Thoracic aorta (tissue), 2 donors: Measurements from ENCODE around the gene SYN1. TPM values are rescaled to one million over a fixed set of nuclear protein-coding genes. Genes with fewer than 3 reads are reported as not detected.

Experiments
- ATAC-seq: fragments of 150-250 bp; one replicate; pipeline ENCODE4 v1.8.0; 2017; ENCODE audit warnings: low read depth; ENCODE audit not compliant: insufficient number of reproducible peaks, low FRiP score
- DNase-seq: peaks from one replicate; pipeline ENCODE4 v3.0.0-alpha.2; 2020; ENCODE audit warnings: low spot score
- H3K27ac ChIP-seq, 2 donors: fragments of 200-600 bp; sonication (generic); 1 replicate in 1 of 2; 2 replicates in 1 of 2; pipeline ENCODE4 v1.5.1; 2016; ENCODE audit warnings: mild to moderate bottlenecking in 2 of 2, moderate library complexity in 2 of 2
- H3K27me3 ChIP-seq: fragments of 200-600 bp; sonication (generic); replicated peaks from 2 replicates; pipeline ENCODE4 v1.6.0; 2016; ENCODE audit warnings: mild to moderate bottlenecking; ENCODE audit not compliant: insufficient read depth
- H3K36me3 ChIP-seq: fragments of 200-600 bp; sonication (generic); one replicate; pipeline ENCODE4 v1.5.1; 2016
- H3K4me1 ChIP-seq, 2 donors: fragments of 200-600 bp; sonication (generic); 1 replicate in 1 of 2; 2 replicates in 1 of 2; pipeline versions ENCODE4 v1.5.1 to v1.6.0; 2016; ENCODE audit warnings: low read depth in 2 of 2, mild to moderate bottlenecking in 1 of 2; ENCODE audit not compliant: control insufficient read depth in 1 of 2
- H3K4me3 ChIP-seq: fragments of 200-600 bp; sonication (generic); 2 replicates; pipeline ENCODE4 v1.5.1; 2016; ENCODE audit warnings: mild to moderate bottlenecking
- H3K9me3 ChIP-seq: fragments of 200-600 bp; sonication (generic); 2 replicates; pipeline ENCODE4 v1.5.1; 2016
- CTCF ChIP-seq: fragments of 200-600 bp; sonication (generic); IDR thresholded peaks from one replicate; pipeline ENCODE4 v1.5.1; 2019; ENCODE audit warnings: antibody characterized with exemption
- total RNA-seq, 2 donors: library from RNA; depleted of rRNA; stranded (reverse); fragments of >200 nt; gene quantifications; one replicate each; pipeline versions ENCODE4 v1.1.0 to v1.2.3, GENCODE V29; 2016

SYN1 gene
- total RNA-seq, 2 donors from 2014 or later = 0.27 to 0.85 TPM

GRCh38 chrX:47556045-47556623 lies 63.5 kb downstream of the SYN1 start:
- peak; percentile 91 for ATAC-seq

GRCh38 chrX:47543496-47543895 lies 76.2 kb downstream of the SYN1 start:
- Histone ChIP-seq H3K4me1 (peaks cover 0 to 5% of the 10 kb centered on the region in 2 donors), H3K27me3 (no peaks in the 10 kb centered on the region)

More at GRCh38 chrX:47556045-47556623, 63.5 kb downstream of the SYN1 start:
- no peaks in the 10 kb centered on the region for H3K36me3 ChIP-seq
- H3K27ac ChIP-seq = peak overlapping the region; percentile 84 to 86
- DNase-seq = peak; percentile 73
- peak overlapping the region; percentile 78 for H3K4me3 ChIP-seq
- H3K27me3 ChIP-seq = no peaks in the 10 kb centered on the region
- H3K9me3 ChIP-seq = no peaks in the 10 kb centered on the region
- no peak for TF ChIP-seq CTCF
- no peaks in the 10 kb centered on the region for H3K4me1 ChIP-seq

GRCh38 chrX:47540754-47541538 lies 78.7 kb downstream of the SYN1 start:
- peak overlapping the region; percentile 47 for H3K4me3 ChIP-seq
- DNase-seq = peak; percentile 19
- ATAC-seq = peak; percentile 99
- H3K36me3 ChIP-seq = no peaks in the 10 kb centered on the region
- no peaks in the 10 kb centered on the region for H3K9me3 ChIP-seq
- H3K27ac ChIP-seq = peak overlapping the region; percentile 88 to 89
- H3K27me3 ChIP-seq = no peaks in the 10 kb centered on the region
- H3K4me1 ChIP-seq = peaks cover 0 to 5% of the 10 kb centered on the region in 2 donors
- peak; percentile 49 for TF ChIP-seq CTCF

More at GRCh38 chrX:47543496-47543895, 76.2 kb downstream of the SYN1 start:
- Histone ChIP-seq H3K9me3 (no peaks in the 10 kb centered on the region), H3K4me3 (no peak overlapping the region), H3K27ac (no peak overlapping the region), H3K36me3 (no peaks in the 10 kb centered on the region)
- no peak for ATAC-seq
- no peak for DNase-seq
- TF ChIP-seq CTCF = no peak

- Histone ChIP-seq H3K27me3 (no peaks in the 10 kb centered on the region), H3K27ac (peak overlapping the region; percentile 69 to 88), H3K36me3 (no peaks in the 10 kb centered on the region), H3K4me1 (peaks cover 0 to 5% of the 10 kb centered on the region in 2 donors), H3K9me3 (no peaks in the 10 kb centered on the region), H3K4me3 (no peak overlapping the region)
- no peak for TF ChIP-seq CTCF
- no peak for DNase-seq
- no peak for ATAC-seq
Measured at GRCh38 chrX:47539860-47540259, 79.8 kb downstream of the SYN1 start.

GRCh38 chrX:47530049-47530448 lies 89.6 kb downstream of the SYN1 start:
- DNase-seq (no peak), ATAC-seq (no peak)
- H3K27me3 ChIP-seq = no peaks in the 10 kb centered on the region
- TF ChIP-seq CTCF = no peak
- no peak overlapping the region for H3K4me3 ChIP-seq
- H3K9me3 ChIP-seq = no peaks in the 10 kb centered on the region
- no peaks in the 10 kb centered on the region for H3K4me1 ChIP-seq
- H3K36me3 ChIP-seq = no peaks in the 10 kb centered on the region
- no peak overlapping the region for H3K27ac ChIP-seq
